Endothelial cell of umbilical vein (primary cell): Measurements from ENCODE around the gene MAML3.

Experiments
- CTCF ChIP-seq, 2 donors: IDR thresholded peaks; 1 replicate in 1 of 2; 2 replicates in 1 of 2; pipeline ENCODE4 v1.5.1; 2011; ENCODE audit warnings: low read length in 2 of 2, mild to moderate bottlenecking in 2 of 2, moderate library complexity in 2 of 2, control low read depth in 1 of 2, inconsistent platforms in 1 of 2, low read depth in 1 of 2; ENCODE audit not compliant: insufficient read depth in 1 of 2; ENCODE audit errors: extremely low read depth in 1 of 2
- FOS ChIP-seq: IDR thresholded peaks from 2 replicates; pipeline ENCODE4 v1.6.1; 2011; ENCODE audit warnings: mild to moderate bottlenecking, low read length, moderate library complexity, borderline replicate concordance; ENCODE audit not compliant: insufficient read depth
- JUN ChIP-seq: IDR thresholded peaks from 2 replicates; pipeline ENCODE4 v1.6.1; 2011; ENCODE audit warnings: borderline replicate concordance, low read depth; ENCODE audit not compliant: insufficient read length, insufficient read depth
- POLR2A ChIP-seq: IDR thresholded peaks from 2 replicates; pipeline ENCODE4 v1.6.1; 2012; ENCODE audit warnings: low read depth, mild to moderate bottlenecking, control low read depth, low read length
- POLR2AphosphoS5 ChIP-seq: IDR thresholded peaks from 2 replicates; pipeline ENCODE4 v1.6.1; 2012; ENCODE audit warnings: low read depth, mild to moderate bottlenecking, control low read depth, low read length, moderate library complexity; ENCODE audit not compliant: insufficient read depth

DNA sequence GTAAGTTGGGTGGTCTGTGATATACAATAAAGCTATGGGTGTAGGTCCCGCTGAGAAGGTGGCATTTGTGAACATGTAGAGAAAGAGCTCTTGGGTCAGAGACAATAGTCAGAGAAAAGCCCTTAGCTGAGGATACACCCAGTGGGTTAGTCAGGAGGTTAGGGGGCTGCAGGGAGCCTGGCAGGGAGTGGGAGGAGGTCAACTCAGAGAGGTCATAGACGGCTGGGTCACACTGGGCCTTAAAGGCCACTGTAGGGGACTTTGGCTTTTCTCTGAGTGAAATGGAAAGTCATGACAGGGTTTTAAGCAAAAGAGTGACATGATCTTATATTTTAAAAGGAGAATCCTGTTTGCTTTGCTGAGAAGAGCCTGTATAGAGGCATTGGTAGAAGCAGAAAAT lies 471.7 kb downstream of the MAML3 start:
- TF ChIP-seq JUN (no peak), POLR2A (no peak), CTCF (IDR thresholded peaks at IDR 0.05; ENCODE audit: extremely low read depth in 1 of 2, insufficient read depth in 1 of 2, low read depth in 1 of 2, low read length in 2 of 2) (no peak), POLR2AphosphoS5 (no peak), FOS (no peak)
